Eye (tissue), 1 donor: ENCODE measurements around the gene DDX11.
"Not testable (repeated sequence)": the region's sequence is repeated elsewhere in the genome, so short reads cannot be mapped to it uniquely, and the experiment has no call there.

Source experiments
- DNase-seq: peaks from one replicate; pipeline ENCODE4 v3.0.0-alpha.2; 2015

DDX11 gene

DNA sequence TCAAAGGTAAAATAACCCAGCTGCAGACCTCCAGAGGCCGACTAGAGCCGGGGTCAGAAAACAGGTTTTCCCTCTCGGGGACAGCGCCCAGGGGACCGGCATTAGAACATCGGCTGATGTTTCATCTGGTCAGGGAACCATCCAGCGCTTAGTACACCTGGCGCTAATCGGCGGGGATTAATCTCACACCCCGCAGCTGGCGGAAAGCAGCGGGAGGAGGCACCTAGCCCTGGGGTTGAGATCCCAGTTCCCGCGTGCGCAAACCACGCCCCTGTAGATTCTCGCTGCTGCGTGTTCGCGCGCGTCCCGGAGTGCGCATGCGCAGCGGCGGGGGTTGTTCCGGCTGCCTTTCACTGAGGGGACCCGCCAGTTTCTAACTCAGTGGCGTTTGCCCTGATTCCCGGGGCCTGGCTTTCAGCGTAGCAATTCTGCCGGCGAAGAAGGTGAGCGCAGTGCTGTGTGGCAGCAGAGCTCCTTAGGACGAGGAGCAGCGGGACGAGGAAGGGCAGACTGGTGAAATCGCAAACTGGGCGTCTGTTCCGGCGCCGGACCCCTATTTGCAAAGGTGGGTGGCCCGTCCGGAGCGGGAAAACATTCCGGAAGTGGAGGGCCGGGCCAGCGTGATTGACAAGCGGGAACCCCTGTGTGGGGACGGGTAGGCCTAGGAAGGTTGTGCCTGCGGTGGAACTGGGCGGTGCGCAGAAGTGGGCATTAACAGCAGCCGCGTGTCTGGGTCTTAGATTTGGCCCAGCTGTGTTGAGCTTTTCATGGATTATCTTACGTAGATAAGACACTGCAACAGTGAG lies at the start of gene DDX11:
Gene DDX11, plus strand, starts transcription at position 334 of the 806 bp plus-strand sequence. CDS start 4,534 bp downstream, outside the sequence.
- DNase-seq: peak; percentile 97

DNA sequence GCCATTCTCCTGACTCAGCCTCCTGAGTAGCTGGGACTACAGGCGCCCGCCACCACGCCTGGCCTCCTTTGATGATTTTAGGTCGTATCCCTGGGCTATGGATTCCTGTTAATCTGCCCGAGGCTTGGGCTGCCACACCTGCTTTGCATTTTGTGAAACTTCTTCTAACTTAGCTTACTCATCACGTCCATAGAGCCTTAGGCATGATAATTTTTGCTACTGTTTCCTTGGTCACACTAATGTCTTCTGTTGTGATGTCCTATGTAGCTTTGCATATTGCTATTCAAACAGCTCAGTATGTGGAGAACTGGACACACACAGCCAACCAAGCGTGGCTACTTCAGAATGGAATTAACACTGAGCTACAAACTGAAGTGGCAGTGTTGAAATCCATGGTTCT lies 47.5 kb upstream of the DDX11 start:
- DNase-seq: no peak

DNA sequence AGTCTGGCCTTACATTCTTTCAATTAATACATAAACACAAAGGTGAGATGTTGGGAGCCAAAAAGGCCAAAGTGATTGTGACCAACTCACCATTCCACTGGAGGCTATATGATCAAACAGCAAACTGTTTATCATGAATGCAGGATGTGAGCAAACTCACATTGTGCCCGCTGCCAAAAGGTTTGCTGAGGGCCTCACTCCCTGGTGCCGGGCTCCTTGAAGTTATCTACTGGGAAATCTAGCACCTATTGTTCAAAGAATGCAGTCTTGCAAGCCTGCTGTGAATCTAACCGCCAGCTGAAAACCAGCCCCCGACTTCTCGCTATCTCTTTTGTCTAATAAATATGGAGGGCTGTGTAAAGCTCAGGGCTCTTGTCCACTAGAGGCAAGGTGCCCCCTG lies 46.7 kb upstream of the DDX11 start:
- DNase-seq: not testable (repeated sequence)

DNA sequence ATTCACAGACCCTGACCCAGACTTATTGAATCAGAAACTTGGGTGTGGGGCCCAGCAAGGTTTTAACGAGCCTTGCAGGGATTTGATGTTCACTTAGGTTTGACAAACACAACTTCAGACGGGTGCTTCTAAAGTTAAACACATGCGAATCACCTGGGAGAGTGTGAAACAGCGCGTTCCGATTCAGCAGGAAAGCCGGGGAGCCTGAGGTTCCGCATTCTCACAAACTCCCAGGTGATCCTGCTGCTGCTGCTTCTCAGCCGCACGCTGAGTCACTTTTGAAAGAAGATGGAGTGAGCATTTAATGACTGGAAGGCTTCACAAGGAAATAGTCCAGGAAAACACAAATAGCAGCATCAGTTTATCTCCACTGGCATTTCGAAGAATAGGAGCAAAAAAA lies 44.2 kb upstream of the DDX11 start:
- DNase-seq: no peak

DNA sequence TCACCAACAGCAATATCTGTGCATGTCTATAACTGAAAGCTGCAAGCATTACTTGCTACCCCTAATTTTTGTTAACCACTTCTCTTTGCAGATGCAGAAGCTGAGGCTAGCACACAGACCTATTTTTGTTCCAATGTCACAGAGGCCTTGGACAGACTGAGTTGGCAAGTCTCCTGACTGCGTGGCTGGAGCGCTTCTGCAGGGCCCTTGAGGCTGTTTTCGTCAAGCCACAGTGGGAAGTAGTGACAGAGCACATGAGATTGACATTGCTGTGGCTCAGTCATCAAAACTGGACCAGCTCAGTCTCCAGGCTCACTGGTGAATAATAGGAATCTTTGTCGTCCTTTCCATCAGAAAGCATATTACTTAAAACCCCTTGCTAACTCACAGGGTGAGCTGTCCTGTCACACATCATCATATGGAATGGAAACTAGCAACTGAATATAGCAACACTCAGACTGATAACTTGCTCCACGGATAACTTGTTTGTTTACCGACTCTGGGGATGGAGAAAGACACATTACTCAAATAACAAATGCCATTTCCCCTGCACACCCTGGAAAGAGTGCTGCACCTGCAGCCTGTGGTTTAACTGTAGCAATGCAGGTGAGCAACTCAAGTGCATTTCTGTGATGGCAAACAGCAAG lies 43.6 kb upstream of the DDX11 start:
- no peak for DNase-seq

DNA sequence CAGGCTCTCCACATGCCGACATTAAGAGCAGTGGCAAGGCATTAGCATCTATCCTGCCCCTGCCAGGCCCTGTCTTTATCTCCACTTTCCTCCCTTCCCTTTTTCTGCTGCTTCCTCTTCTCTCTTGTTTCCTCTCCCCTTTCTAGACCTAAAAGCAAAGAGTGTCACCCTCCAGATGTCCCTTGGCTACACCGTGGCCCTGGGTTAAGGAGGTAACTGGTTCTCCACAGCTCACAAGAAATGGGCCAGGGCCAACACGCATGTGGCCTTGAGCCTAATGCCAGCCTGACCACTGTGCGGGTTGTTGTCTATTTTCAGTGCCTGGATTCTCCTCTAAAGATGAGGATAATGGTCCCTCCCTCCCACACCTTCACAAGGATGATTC lies 41.7 kb upstream of the DDX11 start:
- DNase-seq: no peak

DNA sequence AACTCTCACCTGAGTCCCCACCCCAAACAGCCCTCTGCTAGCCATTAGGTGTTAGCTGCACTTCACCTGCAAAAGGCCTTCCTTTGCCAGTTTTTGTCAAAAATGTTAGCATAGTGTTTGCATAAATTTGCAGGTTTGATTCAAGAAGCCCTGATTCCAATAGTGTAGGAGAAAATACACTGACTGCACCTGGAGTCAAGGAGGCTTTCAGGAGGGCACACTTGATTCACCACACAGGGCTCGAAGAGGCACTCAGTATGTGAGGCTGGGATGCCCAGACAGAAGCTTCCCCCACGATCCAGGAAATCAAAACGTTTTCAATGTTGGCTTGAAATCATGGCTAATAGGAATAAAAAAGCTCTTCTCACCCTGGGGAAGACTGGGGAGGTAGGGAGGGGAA lies 40.5 kb upstream of the DDX11 start:
- no peak for DNase-seq

DNA sequence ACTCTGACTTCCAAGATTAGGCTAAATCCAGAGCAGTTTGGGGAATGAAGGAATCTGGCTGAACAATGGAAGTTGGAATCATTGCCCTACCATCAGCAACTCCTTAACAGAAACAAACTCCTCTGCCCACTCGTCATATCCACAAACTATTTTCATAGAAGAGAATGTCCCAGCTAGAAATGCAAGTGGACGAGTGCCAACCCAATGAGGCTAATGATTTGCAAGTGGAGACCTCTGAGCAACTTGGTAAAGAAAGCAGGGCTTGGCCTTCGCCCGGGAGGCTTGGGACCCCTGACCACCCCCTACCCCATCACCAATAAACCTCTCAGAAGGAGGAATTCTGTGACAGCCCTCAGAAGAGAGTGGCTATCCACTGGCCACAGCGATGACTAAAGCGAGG lies 40.0 kb upstream of the DDX11 start:
- no peak for DNase-seq

DNA sequence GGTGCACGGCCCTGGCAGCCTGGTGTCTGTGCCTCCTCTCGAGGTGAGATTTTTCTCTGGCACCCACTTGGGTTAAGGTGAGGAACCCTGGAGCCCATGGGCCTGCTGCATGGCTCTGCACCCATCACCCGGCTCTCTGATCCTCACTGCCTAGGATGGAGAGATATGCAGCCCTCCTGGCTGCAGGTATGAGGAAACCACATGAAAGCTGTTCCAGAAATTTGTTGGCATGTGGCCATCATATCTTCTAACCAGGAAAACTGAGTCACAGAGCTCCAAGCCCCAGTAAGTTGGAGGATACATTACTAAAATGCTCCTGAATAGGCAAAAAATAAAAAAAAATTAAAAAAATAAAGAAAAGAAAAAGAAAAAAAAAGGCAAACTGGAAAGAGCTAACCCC lies 39.3 kb upstream of the DDX11 start:
- DNase-seq: no peak

DNA sequence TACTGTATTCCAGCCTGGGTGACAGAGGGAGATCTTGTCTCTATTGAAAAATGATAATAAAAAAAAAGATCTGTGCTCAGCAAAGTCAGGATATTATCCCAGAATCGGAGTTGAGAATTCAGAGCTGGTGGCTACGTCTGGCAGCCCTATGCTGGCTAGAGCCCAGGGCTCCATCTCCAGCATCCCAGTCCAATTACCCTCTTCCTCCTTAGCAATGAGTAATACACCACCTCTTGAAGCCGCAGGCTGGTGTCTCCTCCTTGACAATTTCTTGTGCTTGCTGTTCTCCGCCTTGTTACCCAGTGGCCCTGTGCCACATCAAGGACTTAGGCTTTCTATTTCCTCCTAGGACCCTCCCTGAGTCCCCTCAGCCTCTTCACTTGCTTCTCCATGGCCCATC lies 38.4 kb upstream of the DDX11 start:
- no peak for DNase-seq

DNA sequence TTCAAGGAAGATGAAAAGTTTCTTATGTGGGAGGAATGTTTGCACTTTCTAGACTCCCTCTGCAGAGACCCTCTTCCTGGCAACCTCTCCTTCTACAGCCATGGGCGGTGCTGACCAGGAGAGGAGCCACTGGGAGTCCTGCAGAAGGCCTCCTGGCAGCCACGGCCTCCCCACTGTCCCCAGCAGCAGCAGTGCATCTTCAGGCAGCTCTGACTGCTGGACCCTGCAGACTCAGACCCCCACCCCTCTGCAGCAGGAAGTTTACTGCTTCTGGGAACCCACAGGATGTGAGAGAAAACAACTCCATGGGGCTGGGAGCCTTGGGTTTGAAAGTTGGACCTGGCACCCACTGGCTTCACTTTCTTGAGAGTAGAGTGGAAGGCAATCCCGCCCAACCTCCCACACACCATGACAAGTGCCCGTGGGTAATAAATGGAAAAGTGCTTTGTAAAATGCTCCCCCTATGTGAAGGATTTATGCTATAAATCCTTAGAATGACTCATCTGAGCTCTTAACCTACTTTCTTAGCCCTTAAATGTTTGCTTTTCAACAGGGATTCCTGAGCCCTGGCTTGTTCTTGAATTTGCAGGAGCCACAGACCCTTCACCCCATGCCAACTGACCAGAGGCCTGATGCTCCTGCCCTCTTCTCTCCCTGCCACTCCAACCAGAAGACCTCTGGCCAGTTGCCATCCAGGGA lies 37.5 kb upstream of the DDX11 start:
- no peak for DNase-seq

DNA sequence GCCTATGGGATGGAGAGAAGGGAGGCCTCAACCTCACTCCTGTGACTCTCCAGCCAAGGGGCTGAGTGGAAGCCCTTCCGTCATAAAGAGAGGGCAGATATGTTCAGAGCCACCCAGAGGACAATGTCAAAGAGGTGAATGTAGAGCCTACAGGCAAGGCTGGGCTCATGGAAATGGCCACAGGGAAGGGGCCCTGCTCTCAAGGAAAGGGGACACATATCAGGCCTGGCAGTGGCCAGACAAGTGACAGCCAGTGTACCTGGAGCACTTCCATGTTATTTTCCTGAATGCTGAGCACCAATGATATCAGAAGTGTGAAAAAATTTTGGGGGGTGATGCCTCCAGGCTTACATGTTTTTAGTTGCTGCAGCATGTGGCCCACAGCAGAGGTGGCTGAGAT lies 36.6 kb upstream of the DDX11 start:
- no peak for DNase-seq

DNA sequence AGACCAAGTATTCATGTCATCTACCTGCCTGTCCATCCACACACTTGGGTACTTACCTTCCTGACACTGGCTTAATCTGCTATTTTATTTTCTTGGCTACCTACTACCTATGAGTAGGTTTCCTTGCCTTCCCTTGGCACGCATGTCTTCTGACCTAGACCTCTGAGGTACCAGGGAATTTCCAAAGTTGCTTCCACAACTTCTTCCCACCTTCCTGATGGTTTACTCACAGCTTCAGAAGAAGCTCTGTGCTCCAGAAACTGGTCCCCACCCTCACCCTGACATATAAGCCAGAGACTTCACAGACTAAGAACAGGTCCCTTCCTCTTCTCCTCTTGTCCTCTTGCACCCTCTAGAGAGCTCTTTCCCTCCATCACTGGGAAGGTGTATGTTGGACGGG lies 35.7 kb upstream of the DDX11 start:
- no peak for DNase-seq

DNA sequence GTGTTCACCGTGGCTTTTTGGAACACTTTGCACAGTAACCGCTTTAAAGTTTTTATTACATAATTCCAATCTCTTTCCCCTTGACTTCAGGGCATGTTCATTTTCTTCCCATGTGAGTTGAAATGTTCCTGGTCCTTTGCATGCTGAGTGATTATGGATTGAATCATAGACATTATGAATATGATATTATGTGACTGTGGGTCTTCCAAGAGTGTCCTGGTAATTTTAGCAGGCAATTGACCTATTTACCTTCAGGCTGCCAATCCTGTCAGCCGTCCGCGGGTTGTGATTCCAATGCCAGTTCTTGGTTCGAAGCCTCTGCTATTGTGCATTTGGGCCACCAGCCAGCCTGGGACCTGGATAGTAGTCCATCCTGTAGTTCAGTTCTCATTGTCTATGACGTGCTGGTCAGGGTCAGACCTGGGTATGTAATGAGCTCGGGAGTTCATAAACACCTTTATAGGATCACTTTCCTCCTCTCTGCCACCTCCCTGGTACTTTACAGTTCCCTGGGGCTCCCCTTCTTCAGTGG lies 32.6 kb upstream of the DDX11 start:
- DNase-seq: no peak

DNA sequence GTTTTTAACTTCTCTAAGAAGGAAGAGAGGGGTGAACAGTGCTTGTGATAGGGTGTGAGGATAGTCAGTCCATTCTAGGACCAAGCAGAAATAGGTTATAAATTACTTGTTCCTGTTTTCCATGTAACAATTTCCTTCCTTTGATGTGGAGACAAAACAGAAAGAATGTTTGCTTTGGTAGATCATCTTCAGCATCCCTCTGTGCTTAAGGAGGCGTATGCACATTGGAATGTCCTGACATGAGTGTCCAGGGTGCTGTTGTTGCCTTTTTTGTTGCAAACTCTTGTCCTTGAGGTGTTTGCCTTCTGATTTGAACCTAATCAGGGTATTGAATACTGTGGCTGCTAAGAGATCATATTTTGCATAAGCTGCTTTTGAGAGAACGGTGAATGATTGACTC lies 23.5 kb upstream of the DDX11 start:
- not testable (repeated sequence) for DNase-seq

DNA sequence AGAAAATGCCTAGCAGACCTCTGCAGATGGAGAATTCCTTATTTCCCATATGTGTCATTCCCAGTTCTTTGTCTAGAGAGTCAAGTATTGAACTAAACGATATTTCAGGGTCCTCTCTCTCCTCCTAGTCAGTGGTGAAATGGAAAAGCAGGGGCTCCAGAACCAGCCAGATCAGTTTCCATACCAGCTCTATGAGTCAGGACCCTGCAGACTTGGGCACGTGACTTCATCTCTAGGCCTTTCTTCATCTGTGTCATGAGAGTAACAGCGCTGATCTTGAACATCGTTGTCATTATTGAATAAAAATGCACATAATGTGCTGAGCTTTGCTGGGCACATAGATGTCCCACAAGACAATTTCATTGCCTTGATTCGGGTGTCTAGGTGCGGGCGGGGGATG lies 23.1 kb upstream of the DDX11 start:
- DNase-seq: not testable (repeated sequence)

DNA sequence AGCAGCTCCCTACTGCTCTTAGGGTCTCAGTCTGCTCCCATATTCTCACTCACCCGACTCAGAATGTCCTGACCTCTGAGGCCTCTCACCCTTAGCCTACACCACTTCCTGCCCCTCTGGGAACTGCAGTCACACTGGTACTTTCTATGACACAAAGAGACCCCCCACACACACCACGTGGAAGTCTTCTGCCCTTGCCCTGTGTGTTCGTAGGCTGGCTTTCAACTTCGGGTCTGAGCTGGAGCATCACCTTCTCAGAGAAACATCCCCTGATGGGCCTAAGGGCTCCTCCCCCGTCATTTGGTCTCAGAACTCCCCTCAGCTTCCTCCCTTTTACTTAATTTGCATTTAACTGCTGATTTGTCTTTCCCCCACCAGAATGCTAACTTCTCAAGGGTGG lies 22.0 kb upstream of the DDX11 start:
- not testable (repeated sequence) for DNase-seq

DNA sequence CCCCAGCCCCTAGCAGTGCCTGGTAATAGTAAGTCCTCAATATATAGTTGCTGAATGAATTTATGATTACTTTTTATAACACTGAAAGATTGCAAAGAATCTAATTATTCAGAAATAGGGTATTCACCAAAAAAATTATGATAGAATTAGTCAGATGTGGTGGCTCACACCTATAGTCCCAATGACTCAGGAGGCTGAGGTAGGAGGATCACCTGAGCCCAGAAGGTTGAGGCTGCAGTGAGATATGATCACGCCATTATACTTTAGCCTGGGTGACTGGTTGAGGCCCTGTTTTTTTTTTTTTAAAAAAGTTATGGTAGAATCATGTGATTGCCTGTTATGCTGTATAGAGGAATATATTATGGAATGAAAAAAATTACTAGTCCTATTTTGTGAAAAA lies 21.5 kb upstream of the DDX11 start:
- not testable (repeated sequence) for DNase-seq

DNA sequence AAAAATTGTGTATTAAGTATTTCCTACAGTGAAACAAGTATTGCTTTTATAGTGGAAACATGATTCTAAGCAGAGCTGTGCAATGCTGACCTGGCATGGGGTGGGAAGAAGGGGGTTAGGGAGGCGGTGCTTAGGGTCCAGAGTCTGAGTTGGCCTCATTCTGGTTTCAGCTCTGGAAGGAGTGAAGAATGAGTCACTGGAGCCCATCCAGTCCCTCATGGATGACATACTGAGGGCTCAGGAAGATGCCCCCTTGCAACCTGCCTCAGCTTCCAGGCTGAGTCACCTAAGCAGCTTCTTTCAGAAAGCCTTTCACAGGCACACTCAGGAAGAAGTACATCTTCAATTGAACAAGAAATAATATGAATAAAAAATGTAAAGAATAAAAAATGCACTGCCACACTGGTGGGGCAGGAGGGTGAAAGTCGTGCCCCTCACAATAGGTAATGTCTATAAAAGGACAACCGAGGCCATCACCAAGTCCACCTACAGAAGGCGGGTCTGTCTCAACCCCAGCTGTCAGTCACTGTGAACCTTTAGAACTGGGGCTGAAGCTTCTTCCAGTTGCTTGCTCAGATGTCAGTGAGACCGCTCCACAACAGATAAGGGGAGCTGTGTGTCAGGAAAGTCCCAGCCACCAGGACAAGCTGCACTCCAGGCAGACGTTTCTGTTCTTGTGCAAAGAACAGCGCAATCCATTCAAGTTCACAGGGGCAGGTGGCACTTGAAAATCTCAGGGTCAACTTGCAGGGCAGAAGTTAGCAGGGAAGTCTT lies 20.8 kb upstream of the DDX11 start:
- not testable (repeated sequence) for DNase-seq

DNA sequence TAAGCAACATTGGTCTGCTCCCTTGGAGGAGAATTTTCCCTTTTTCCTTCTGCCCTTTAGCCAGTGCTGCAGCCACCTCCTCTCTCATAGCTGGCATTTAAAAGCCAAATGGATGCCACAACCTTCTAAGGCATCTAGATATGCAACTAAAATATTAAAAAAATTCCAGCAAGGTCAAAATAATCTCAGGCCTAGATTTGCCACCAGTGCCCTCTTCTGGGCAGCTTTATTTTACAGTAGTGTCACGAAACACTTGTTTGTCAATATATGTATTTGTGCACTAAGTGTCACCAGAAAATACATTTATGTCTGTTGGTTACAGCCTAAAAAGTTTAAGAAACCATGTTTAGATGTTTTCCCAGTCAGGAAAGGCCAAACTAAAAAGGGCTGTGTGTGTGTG lies 19.7 kb upstream of the DDX11 start:
- DNase-seq: not testable (repeated sequence)

DNA sequence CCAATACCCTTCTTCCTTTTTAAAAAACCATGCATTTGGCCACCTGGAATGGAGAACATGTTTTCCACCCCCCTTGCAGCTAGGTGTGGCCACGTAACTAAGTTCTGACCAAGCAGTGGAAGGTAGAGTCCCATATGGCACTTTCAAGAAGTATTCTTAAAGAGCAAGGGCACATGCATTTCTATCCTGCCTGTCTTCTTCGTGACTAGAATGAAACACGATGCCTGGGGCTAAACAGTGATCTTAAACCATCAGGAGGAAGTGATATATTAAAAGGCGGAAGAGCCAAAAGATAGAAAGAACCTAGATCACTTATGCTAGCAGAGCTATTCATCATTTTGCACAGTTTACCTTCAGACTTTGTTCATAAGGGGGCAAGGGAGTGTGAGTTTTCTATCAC lies 16.0 kb upstream of the DDX11 start:
- no peak for DNase-seq

DNA sequence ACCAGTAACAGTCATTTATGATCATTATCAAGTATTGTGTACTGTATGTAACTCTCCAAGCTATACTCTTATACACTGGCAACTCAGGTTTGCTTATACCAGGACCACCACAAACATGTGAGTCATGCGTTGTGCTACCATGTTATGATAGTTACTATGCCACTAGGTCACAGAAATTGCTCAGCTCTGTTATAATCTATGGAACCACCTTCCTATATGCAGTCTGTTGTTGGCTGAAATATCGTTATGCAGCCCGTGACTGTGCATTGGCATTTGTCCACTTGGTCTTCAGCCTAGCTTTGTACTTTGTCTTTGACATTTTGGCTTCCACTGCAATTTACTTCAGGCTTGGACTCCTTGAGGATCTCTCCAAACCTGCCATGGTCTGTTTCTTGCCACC lies 7.5 kb upstream of the DDX11 start:
- not testable (repeated sequence) for DNase-seq

DNA sequence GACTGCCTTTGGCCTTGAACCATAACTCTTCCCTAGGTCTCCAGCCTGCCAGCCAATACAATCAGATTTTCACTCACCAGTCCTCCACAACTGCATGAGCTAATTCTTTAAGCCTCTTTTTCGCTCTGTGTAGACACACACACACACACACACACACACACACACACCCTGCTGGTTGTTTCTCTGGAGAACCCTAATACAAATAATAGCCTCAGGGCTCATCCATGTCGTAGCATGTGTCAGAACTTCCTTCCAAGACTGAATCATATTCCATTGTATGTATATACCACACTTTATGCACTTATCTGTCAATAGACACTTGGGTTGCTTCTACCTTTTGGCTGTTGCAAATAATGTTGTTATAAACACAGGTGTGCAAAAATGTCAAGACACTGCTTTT lies 6.0 kb upstream of the DDX11 start:
- not testable (repeated sequence) for DNase-seq
